HG03442 (cell line): ENCODE results near the gene MAST4.

Source experiments
- ATAC-seq: cut with Tn5 transposase; IDR thresholded peaks from one replicate; pipeline ENCODE4 v1.9.1; 2021; ENCODE audit warnings: mild to moderate bottlenecking, moderate library complexity; ENCODE audit not compliant: unreplicated experiment

Gene MAST4

GRCh38 chr5:66595756-66596635, at the start of gene MAST4:
MAST4 (plus strand) TSS chr5:66596393; CDS start chr5:66596656, 263 bp downstream.
- peak; percentile 98 for ATAC-seq

DNA sequence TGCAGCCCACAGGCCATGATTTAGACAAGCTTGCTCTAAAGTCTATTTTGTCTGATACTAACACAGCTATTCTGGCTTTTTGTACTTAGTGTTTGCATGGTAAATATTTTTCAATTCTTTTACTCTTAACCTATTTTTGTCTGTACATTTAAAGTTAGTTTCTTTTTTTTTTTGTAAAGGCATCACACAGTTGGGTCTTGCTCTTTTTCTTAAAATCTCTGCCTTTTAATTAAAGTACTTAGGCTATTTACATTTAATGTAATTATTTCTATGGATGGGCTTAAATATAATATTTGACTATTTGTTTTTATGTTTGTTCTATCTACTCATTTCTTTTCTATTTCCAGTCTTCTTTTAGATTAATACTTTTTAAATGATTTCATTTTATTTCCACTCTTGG, 49.7 kb upstream of the MAST4 start:
- no peak for ATAC-seq

GRCh38 chr5:66551338-66551737, 44.9 kb upstream of the MAST4 start:
- no peak for ATAC-seq

DNA sequence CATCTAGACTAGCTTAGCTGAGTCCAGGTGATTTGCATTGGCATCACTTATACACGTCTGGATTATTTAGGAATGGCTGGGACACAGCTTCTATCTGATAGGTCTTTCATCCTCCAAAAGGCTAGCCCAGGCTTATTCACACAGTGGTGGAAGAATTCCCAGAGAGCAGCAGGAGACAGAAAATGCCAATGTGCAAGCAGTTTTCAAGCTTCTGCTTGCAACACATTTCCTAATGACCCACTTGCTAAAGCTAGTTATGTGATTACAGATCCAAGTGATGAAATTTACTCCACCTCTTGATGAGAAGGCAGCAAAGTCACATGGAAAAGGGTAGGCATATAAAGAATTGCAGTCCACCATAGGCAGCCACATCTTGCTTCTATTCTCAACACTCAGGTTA, 44.2 kb upstream of the MAST4 start:
- ATAC-seq = no peak

GRCh38 chr5:66553368-66553912, 42.8 kb upstream of the MAST4 start:
- no peak for ATAC-seq

DNA sequence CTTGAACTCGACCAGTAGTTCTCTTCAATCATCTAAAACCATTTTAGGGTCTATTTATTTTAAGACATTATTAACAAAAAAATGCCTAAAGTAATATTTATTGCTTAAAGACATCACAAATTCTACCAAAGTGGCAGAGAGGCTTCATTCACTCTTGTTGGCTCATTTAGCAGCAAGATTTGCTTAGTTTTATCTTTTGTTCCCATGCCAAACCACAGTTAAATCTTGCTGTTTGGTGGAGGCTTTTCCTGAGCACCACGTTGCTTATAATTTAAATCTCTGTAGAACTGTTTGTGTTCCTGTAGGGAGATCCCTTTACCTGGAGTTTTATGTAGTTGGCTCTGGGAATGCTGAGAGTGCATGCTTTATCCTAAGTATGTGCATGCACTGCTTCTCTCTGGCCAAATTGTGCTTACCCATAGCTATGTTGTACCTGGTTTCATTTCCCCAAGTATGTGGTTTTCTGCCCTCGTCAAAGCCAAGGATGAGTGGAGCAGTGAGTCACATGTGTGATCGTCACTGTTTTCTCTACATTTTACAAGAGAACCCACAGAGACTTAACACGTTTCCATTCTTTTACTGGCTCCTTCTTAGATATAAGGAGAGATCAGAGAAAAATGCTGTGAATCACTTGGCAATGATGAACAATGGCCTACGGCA, 42.1 kb upstream of the MAST4 start:
- peak; percentile 98 for ATAC-seq

DNA sequence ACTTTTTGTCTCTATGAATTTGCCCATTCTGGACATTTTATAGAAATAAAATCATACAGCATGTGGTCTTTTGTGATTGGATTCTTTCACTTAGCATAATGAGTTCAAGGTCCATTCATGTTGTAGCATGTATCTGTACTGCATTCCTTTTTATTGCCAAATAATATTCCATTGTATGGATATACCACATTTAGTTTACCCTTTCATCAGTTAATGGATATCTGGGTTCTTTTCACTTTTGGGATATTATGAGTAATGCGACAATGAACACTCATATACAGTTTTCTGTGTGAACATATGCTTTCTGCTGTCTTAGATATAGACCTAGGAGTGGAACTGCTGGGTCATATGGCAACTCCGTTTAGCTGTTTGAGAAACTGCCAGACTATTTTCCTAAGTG, 41.3 kb upstream of the MAST4 start:
- no peak for ATAC-seq

DNA sequence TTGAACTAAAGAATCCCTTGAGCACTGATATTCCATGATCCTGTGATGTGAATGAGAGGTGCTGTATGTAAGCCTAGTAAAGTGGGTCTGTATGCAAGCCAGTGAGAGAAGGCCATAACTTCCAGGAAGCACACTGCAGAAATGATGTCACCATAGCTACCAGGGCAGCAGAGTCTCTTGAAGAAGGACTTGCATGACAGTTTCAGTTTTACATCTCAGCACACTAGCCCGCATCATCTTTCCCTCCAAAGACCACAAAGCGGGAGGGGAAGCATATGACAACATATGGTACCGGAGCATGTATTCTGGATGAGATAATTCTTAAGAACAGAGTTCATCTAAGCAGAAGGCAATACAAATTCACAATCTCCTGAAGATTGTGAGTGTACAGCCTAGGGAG, 37.6 kb upstream of the MAST4 start:
- ATAC-seq = peak; percentile 46

- ATAC-seq = no peak
Observed at GRCh38 chr5:66560371-66560770, 35.8 kb upstream of the MAST4 start.

DNA sequence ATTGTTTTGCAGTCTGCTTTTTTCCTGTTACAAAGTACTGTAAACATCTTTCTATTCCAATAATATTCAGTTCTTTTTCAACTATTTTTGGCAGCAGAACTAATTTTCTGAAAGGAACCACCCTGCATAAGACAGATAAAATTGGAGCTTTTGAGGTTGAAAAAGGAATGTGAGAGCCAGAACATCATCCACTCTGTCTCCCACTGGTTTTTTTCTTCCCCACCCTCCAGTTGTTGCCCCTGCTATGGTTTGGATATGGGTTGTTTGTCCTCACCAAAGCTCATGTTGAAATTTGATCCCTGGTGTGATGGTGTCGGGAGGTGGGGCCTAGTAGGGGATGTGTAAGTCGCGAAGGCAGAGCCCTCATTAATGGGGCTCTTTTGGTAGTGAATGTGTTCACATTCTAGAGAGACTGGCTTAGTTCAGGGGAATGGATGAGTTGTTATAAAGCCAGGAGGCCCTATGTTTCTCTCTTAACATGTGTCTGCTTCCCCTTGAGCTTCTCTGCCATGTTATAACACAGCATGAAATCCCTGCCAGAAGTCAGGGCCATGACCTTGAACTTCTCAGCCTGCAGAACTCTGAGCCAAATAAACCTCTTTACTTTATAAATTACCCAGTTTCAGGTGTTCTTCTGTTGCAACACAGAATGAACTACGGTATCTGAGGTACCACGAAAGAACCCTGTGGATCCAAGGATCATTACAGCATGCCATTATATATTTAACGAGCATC, 34.8 kb upstream of the MAST4 start:
- no peak for ATAC-seq

DNA sequence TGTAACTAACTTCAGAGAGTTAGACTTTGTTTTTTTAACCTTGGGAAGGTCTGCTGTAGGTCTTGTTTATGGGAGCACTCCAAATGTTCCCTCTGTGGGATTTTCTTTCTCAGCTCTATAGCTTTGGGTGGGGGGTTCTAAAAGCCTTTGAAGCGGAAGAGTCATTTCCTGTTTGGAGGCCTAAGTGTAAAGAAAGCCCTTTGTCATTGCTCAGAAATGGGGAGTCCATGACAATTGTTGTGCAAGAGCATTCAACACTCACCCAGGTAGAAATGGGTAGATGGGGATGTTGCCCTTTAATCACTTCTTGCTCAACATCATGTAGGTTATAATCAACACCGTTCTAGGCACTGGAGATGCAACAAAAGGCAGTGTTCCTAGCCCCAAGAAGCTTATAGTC, 30.3 kb upstream of the MAST4 start:
- ATAC-seq = no peak

DNA sequence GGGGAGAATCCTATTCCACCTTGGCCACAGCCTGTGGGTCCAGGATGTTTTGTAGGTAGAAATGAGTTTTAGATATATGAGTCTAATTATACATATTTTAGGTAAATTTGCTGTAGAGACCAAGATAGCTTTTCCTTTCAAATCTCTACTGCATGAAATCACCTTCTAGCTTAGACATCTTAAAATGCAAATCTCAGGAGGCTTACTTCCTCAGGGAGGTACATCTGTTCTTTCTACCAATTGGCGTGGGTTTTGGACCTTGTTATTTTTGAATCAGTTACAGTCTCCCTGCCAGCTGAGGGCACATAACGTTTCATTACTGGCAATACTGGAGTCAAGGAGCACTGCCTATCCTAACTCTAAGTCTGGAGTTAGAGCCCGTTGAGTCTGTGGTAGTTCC, 28.7 kb upstream of the MAST4 start:
- no peak for ATAC-seq

- ATAC-seq = no peak
Observed at GRCh38 chr5:66570201-66570600, 26.0 kb upstream of the MAST4 start.

DNA sequence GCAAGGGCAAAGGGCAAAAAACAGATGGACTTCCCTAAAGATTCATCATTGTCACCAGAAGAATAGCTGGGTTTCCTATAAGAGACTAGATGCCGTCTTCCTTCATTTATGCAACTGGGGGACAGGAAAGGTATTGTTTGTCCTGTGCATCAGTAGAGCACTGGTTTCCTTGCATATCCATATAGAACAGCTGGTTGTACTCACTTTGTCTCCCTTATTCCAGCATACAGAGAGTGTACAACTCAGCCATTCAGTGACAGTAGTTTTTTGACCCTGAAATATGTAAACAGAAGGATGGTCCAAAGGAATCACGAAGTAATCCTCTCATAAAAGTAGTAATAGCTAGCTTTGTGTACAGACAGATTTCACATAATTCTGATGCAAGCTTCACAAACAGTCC, 22.5 kb upstream of the MAST4 start:
- ATAC-seq = no peak

- no peak for ATAC-seq
Observed at GRCh38 chr5:66582499-66583165, 13.6 kb upstream of the MAST4 start.

DNA sequence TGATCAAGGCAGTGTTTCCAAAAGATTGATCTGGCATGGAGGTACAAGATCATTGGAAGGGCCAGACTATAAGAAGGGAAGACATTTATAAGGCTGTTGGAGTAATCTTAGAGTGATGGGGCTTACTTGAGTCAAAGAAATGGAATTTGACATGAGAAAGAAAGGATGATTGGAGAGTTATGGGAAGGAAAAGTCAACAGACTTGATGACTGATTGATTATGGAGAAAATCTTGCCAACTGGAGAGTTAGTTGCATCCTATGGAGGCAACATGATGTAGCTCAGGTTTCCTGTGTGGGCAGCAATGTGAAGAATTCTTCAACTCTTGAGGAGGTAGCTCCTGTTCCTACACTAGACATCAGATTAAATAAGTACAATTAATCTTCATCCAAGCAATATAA, 10.9 kb upstream of the MAST4 start:
- no peak for ATAC-seq

DNA sequence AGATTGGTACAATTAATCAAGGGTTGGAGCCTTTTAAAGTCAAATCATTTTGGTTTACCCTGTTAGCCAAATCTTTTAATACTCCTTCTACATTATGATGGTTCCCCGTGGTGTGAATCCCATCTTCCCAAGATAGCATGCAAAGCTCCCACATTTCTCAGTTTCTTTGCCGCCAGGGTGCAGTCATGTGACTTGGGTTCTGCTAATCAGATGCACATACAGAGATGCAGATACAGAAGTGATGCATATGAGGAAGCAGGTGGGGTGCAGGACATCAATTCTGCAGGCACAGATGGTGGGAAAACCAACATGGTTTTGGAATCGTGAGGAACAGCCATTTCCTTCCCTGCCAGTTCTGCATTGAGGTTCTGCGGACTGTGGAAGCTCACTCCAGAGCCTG, 8.4 kb upstream of the MAST4 start:
- no peak for ATAC-seq

GRCh38 chr5:66596636-66597182, 516 bp downstream of the MAST4 start:
- peak; percentile 13 for ATAC-seq

- no peak for ATAC-seq
Observed at GRCh38 chr5:66597183-66597757, 1.1 kb downstream of the MAST4 start.

GRCh38 chr5:66602621-66603020, 6.4 kb downstream of the MAST4 start:
- no peak for ATAC-seq
